HepG2 (cell line): ENCODE measurements around the gene SP9. TPM values are rescaled to one million over a fixed set of nuclear protein-coding genes. Genes with fewer than 3 reads are reported as not detected.

Experiments used
- ATF4 ChIP-seq, 2 experiments: fragments of 450-650 bp in 1 of 2; sonication (generic) in 1 of 2; formaldehyde crosslinking; IDR thresholded peaks; 2 replicates each; pipeline versions ENCODE4 v1.5.0 to v1.8.0; 2020 to 2022; ENCODE audit warnings: mild to moderate bottlenecking in 1 of 2, missing genetic modification reagents in 1 of 2
- ATF7-NPFF ChIP-seq: sonication (generic); formaldehyde crosslinking; IDR thresholded peaks from 2 replicates; pipeline ENCODE4 v1.8.1; 2023; ENCODE audit warnings: mild to moderate bottlenecking, low read depth, missing genetic modification reagents, moderate library complexity
- BCL6 ChIP-seq: IDR thresholded peaks from 2 replicates; pipeline ENCODE4 v1.6.1; 2016; ENCODE audit warnings: missing genetic modification reagents, missing compliant biosample characterization
- BRF2 ChIP-seq: sonication (generic); formaldehyde crosslinking; IDR thresholded peaks from 2 replicates; pipeline ENCODE4 v1.8.1; 2022; ENCODE audit warnings: mild to moderate bottlenecking, missing genetic modification reagents
- CAMTA2 ChIP-seq: sonication (generic); formaldehyde crosslinking; IDR thresholded peaks from 2 replicates; pipeline ENCODE4 v1.4.0; 2020; ENCODE audit warnings: mild to moderate bottlenecking, missing genetic modification reagents, borderline replicate concordance
- CENPX ChIP-seq: sonication (generic); formaldehyde crosslinking; IDR thresholded peaks from 2 replicates; pipeline ENCODE4 v1.9.0; 2021; ENCODE audit warnings: mild to moderate bottlenecking, missing genetic modification reagents, moderate library complexity
- DDIT3 ChIP-seq: sonication (generic); formaldehyde crosslinking; IDR thresholded peaks from 2 replicates; pipeline ENCODE4 v1.4.0; 2020; ENCODE audit warnings: mild to moderate bottlenecking, missing genetic modification reagents
- DNMT3B ChIP-seq: conservative IDR thresholded peaks from 2 replicates; pipeline ENCODE4 v1.6.1; 2016; ENCODE audit warnings: missing biosample characterization, control low read depth
- EP300 ChIP-seq, 3 experiments: sonication (generic) in 1 of 3; formaldehyde crosslinking in 1 of 3; IDR thresholded peaks; 2 replicates each; pipeline versions ENCODE4 v1.5.1 to v1.6.1; 2011 to 2020; ENCODE audit warnings: low read depth in 2 of 3, low read length in 2 of 3, borderline replicate concordance in 1 of 3, improper control_type of control experiment in 1 of 3, mild to moderate bottlenecking in 1 of 3, missing genetic modification reagents in 1 of 3, moderate library complexity in 1 of 3
- FOXA1 ChIP-seq, 2 experiments: fragments of 450-650 bp in 1 of 2; sonication (generic) in 1 of 2; formaldehyde crosslinking in 1 of 2; IDR thresholded peaks; 2 replicates each; pipeline versions ENCODE4 v1.4.0 to v1.6.1; 2016 to 2020; ENCODE audit warnings: missing genetic modification reagents in 1 of 2
- HMGA1 ChIP-seq: sonication (generic); formaldehyde crosslinking; conservative IDR thresholded peaks from 2 replicates; pipeline ENCODE4 v1.4.0; 2020; ENCODE audit warnings: missing genetic modification reagents
- HNF4G ChIP-seq, 2 experiments: sonication (generic) in 1 of 2; formaldehyde crosslinking in 1 of 2; IDR thresholded peaks; 2 replicates each; pipeline versions ENCODE4 v1.4.0 to v1.6.1; 2011 to 2020; ENCODE audit warnings: borderline replicate concordance in 2 of 2, low read depth in 2 of 2, mild to moderate bottlenecking in 2 of 2, low read length in 1 of 2, missing genetic modification reagents in 1 of 2, moderate library complexity in 1 of 2
- ISL2 ChIP-seq: sonication (generic); formaldehyde crosslinking; IDR thresholded peaks from 2 replicates; pipeline ENCODE4 v1.5.0; 2020; ENCODE audit warnings: missing genetic modification reagents
- NCOA5 ChIP-seq: sonication (generic); formaldehyde crosslinking; IDR thresholded peaks from 2 replicates; pipeline ENCODE4 v1.4.0; 2020; ENCODE audit warnings: missing genetic modification reagents
- NFE2L1 ChIP-seq: sonication (generic); formaldehyde crosslinking; IDR thresholded peaks from 2 replicates; pipeline ENCODE4 v1.4.0; 2020; ENCODE audit warnings: missing genetic modification reagents, mild to moderate bottlenecking, borderline replicate concordance
- PLSCR1 ChIP-seq: sonication (generic); formaldehyde crosslinking; IDR thresholded peaks from 2 replicates; pipeline ENCODE4 v1.5.0; 2020; ENCODE audit warnings: missing genetic modification reagents, mild to moderate bottlenecking, borderline replicate concordance
- SP4 ChIP-seq: sonication (generic); formaldehyde crosslinking; IDR thresholded peaks from 2 replicates; pipeline ENCODE4 v1.8.1; 2023; ENCODE audit warnings: mild to moderate bottlenecking, missing genetic modification reagents
- YY1 ChIP-seq: IDR thresholded peaks from 2 replicates; pipeline ENCODE4 v1.6.1; 2011; ENCODE audit warnings: low read length, low read depth, moderate library complexity, mild to moderate bottlenecking; ENCODE audit not compliant: insufficient read depth, insufficient replicate concordance
- ZFX ChIP-seq: sonication (generic); formaldehyde crosslinking; IDR thresholded peaks from 2 replicates; pipeline ENCODE4 v1.4.0; 2020; ENCODE audit warnings: mild to moderate bottlenecking, low read depth, missing genetic modification reagents, moderate library complexity
- ZNF101 ChIP-seq: sonication (generic); formaldehyde crosslinking; IDR thresholded peaks from 2 replicates; pipeline ENCODE4 v1.4.0; 2020; ENCODE audit warnings: mild to moderate bottlenecking, low read depth, missing genetic modification reagents, borderline replicate concordance
- ZNF296 ChIP-seq: sonication (generic); formaldehyde crosslinking; conservative IDR thresholded peaks from 2 replicates; pipeline ENCODE4 v1.5.0; 2020; ENCODE audit warnings: mild to moderate bottlenecking, missing genetic modification reagents
- ZNF512 ChIP-seq: sonication (generic); formaldehyde crosslinking; IDR thresholded peaks from 2 replicates; pipeline ENCODE4 v1.4.0; 2020; ENCODE audit warnings: mild to moderate bottlenecking, missing genetic modification reagents
- ZNF558 ChIP-seq: sonication (generic); formaldehyde crosslinking; IDR thresholded peaks from 2 replicates; pipeline ENCODE4 v1.9.0; 2022; ENCODE audit warnings: mild to moderate bottlenecking, missing genetic modification reagents, borderline replicate concordance
- ZNF672 ChIP-seq: sonication (generic); formaldehyde crosslinking; IDR thresholded peaks from 2 replicates; pipeline ENCODE4 v1.8.1; 2022; ENCODE audit warnings: missing genetic modification reagents
- polyA plus RNA-seq, 8 experiments: library from polyadenylated mRNA; depleted of rRNA in 3 of 8; stranded (reverse) in 7 of 8; unstranded in 1 of 8; fragments of >200 nt; fragmentation: Illumina TruSeq in 4 of 8; extraction: Trizol in 4 of 8; gene quantifications; 2 replicates each; pipeline versions ENCODE4 v1.2.1 to v1.2.3, GENCODE V29; 2011 to 2016; ENCODE audit warnings: low read depth in 4 of 8, missing spikeins in 1 of 8, mixed read lengths in 1 of 8; ENCODE audit not compliant: insufficient read depth in 1 of 8
- total RNA-seq, 5 experiments: library from RNA; depleted of rRNA; stranded (reverse); fragments of >200 nt; fragmentation: Illumina TruSeq; extraction: Trizol; gene quantifications; 2 replicates each; pipeline ENCODE4 v1.2.3, GENCODE V29; 2016; ENCODE audit warnings: low read depth in 1 of 5

The SP9 gene
- total and polyA plus RNA-seq, 2 of the 13 experiments (the other 11 are each of a cell fraction or from before 2014, with no cell fraction given): not detected

GRCh38 chr2:174334781-174335251 lies at the start of gene SP9 (continued):
- TF ChIP-seq CENPX (CRISPR knock-in tag): no peak
- TF ChIP-seq EP300 (IDR thresholded peaks at IDR 0.05; ENCODE audit: low read depth in 2 of 2, low read length in 2 of 2): no peak
- TF ChIP-seq EP300 (CRISPR knock-in tag; IDR thresholded peaks at IDR 0.05; ENCODE audit: borderline replicate concordance): no peak
- no peak for TF ChIP-seq NCOA5 (CRISPR knock-in tag)
- TF ChIP-seq HNF4G (IDR thresholded peaks at IDR 0.05; ENCODE audit: borderline replicate concordance, low read depth, low read length): no peak
- TF ChIP-seq HNF4G (CRISPR knock-in tag; IDR thresholded peaks at IDR 0.05; ENCODE audit: borderline replicate concordance, low read depth): no peak
- TF ChIP-seq BCL6 (CRISPR knock-in tag): no peak
- TF ChIP-seq BRF2 (CRISPR knock-in tag): no peak
- no peak for TF ChIP-seq YY1
- TF ChIP-seq SP4 (CRISPR knock-in tag): no peak
- TF ChIP-seq ZNF512 (CRISPR knock-in tag): no peak
- no peak for TF ChIP-seq ISL2 (CRISPR knock-in tag)
- no peak for TF ChIP-seq ZNF101 (CRISPR knock-in tag)
- TF ChIP-seq ZNF296 (CRISPR knock-in tag): no peak
- TF ChIP-seq ZFX (CRISPR knock-in tag): no peak
- no peak for TF ChIP-seq HMGA1
- TF ChIP-seq NFE2L1 (CRISPR knock-in tag): no peak
- no peak for TF ChIP-seq CAMTA2 (CRISPR knock-in tag)
- TF ChIP-seq FOXA1 (IDR thresholded peaks at IDR 0.05): no peak
- no peak for TF ChIP-seq FOXA1 (CRISPR knock-in tag; IDR thresholded peaks at IDR 0.05)
- TF ChIP-seq ATF7-NPFF (CRISPR knock-in tag): peak; percentile 64; the same call in 1 of the 2 replicates
- TF ChIP-seq ZNF672 (CRISPR knock-in tag): no peak
- TF ChIP-seq DDIT3 (CRISPR knock-in tag): no peak
- TF ChIP-seq ZNF558 (CRISPR knock-in tag): peak; percentile 46; the same call in 1 of the 2 replicates
- TF ChIP-seq ATF4 (CRISPR knock-in tag; IDR thresholded peaks at IDR 0.05): peak in 1 of 2 experiments; percentile 34; a peak in 1 of 4 replicates
- TF ChIP-seq DNMT3B (CRISPR knock-in tag): no peak
- no peak for TF ChIP-seq PLSCR1 (CRISPR knock-in tag)
